ENCODE data around the gene ZDHHC5. TPM values are rescaled to one million over a fixed set of nuclear protein-coding genes. Genes with fewer than 3 reads are reported as not detected.

ZDHHC5 gene
- polyA plus RNA-seq, 2 of the 4 experiments (the other 2 are of a cell fraction): 44.1 to 63.8 TPM

- Histone ChIP-seq H3K27ac (peak within 1 kb of the TSS; percentile 92 to 96), H3K4me2 (peak within 1 kb of the TSS; percentile 93), H3K4me1 (peaks cover 32% of the 10 kb centered on the region), H3K4me3 (peak within 1 kb of the TSS; percentile 95), H3K9me3 (no peaks in the 10 kb centered on the region)
- WGBS (ENCODE audit: missing lambda C conversion rate): 2% methylated on average over 53 of the region's 53 CpGs
- ChIA-PET CTCF (interaction anchor here (1.0 to 5.4 kb wide), 3 partner anchors 11 to 145 kb away, joined by 3 to 19 read pairs (median 3); partner anchors contain the start of gene UBE2L6), POLR2A (interaction anchor here (0.6 to 1.4 kb wide), 16 partner anchors 10 to 806 kb away, joined by 3 to 23 read pairs (median 5); partner anchors contain the start of genes BTBD18, CTNND1, SELENOH and ZDHHC5)
- peak; percentile 95 to 99 for DNase-seq (ENCODE audit: low read depth in 1 of 2, low spot score in 1 of 2)
- ATAC-seq: peak; percentile 95 to 97
- peak; percentile 94 for FAIRE-seq
- TF ChIP-seq CEBPB (IDR thresholded peaks at IDR 0.05) (no peak), HMGXB4 (CRISPR knock-in tag; IDR thresholded peaks at IDR 0.05; ENCODE audit: borderline replicate concordance) (no peak), JUN (IDR thresholded peaks at IDR 0.05) (peak in 1 of 2 experiments; percentile 67; a peak in 2 of 5 replicates), ZFP36 (IDR thresholded peaks at IDR 0.05; ENCODE audit: borderline replicate concordance, partially characterized antibody) (no peak), KDM1A (IDR thresholded peaks at IDR 0.05; ENCODE audit: low read depth) (no peak), BHLHE40 (IDR thresholded peaks at IDR 0.05; ENCODE audit: low read depth, low read length) (no peak), HEYL (CRISPR knock-in tag; IDR thresholded peaks at IDR 0.05) (no peak), CBX8 (IDR thresholded peaks at IDR 0.05) (no peak), BCL3 (IDR thresholded peaks at IDR 0.05) (peak; percentile 62; the same call in 2 of the 3 replicates), JUNB (IDR thresholded peaks at IDR 0.05) (no peak), USF2 (IDR thresholded peaks at IDR 0.05) (no peak), KDM5A (IDR thresholded peaks at IDR 0.05) (peak; percentile 97), HOXB13 (CRISPR knock-in tag; IDR thresholded peaks at IDR 0.05; ENCODE audit: low read depth) (no peak), CBX2 (IDR thresholded peaks at IDR 0.05; ENCODE audit: borderline replicate concordance, low read depth) (no peak), REST (IDR thresholded peaks at IDR 0.05) (no peak), MYC (IDR thresholded peaks at IDR 0.05; ENCODE audit: borderline replicate concordance, low read length) (peak; percentile 39; the same call in 1 of the 2 replicates), TFCP2L1 (CRISPR knock-in tag; IDR thresholded peaks at IDR 0.05) (0 out of 2 replicates have a peak, but pooled peaks have one; percentile 27), POLR2A (IDR thresholded peaks at IDR 0.05; ENCODE audit: low read length) (peak; percentile 80), HOXB5 (CRISPR knock-in tag; IDR thresholded peaks at IDR 0.05) (no peak), CHD2 (IDR thresholded peaks at IDR 0.05; ENCODE audit: low read length, partially characterized antibody) (peak; percentile 57), CHD4 (IDR thresholded peaks at IDR 0.05; ENCODE audit: borderline replicate concordance) (no peak), MAFK (IDR thresholded peaks at IDR 0.05; ENCODE audit: partially characterized antibody) (no peak), MAX (IDR thresholded peaks at IDR 0.05) (peak; percentile 83), FOSL2 (IDR thresholded peaks at IDR 0.05) (no peak), FOSL2 (CRISPR knock-in tag; IDR thresholded peaks at IDR 0.05) (no peak), PBX3 (IDR thresholded peaks at IDR 0.05) (peak; percentile 76), PHF8 (IDR thresholded peaks at IDR 0.05; ENCODE audit: borderline replicate concordance, low read depth) (peak; percentile 83; the same call in 1 of the 2 replicates), FOSB (CRISPR knock-in tag; IDR thresholded peaks at IDR 0.05) (no peak), RNF2 (IDR thresholded peaks at IDR 0.05; ENCODE audit: borderline replicate concordance, low read depth) (no peak), GATA3 (IDR thresholded peaks at IDR 0.05; ENCODE audit: borderline replicate concordance) (no peak), ESRRA (IDR thresholded peaks at IDR 0.05; ENCODE audit: borderline replicate concordance, low read length) (no peak; the same call in 1 of the 2 replicates), SREBF2 (IDR thresholded peaks at IDR 0.05) (no peak), HDAC2 (IDR thresholded peaks at IDR 0.05) (no peak)
These were observed 44.6 kb downstream of the ZDHHC5 start, which contains the start of gene TMX2 for GRCh38 chr11:57712256-57713150. Gene TMX2, plus strand, starts transcription at chr11:57712593. Its CDS starts 26 bp downstream, at chr11:57712619.
